ENCODE data around the gene TCF7L1. TPM values are rescaled to one million over a fixed set of nuclear protein-coding genes. Genes with fewer than 3 reads are reported as not detected.

Gene TCF7L1
- total and polyA plus RNA-seq, 2 donors (not counting 3 experiments of a cell fraction or from before 2014, with no cell fraction given): 9.6 to 17.4 TPM

DNA sequence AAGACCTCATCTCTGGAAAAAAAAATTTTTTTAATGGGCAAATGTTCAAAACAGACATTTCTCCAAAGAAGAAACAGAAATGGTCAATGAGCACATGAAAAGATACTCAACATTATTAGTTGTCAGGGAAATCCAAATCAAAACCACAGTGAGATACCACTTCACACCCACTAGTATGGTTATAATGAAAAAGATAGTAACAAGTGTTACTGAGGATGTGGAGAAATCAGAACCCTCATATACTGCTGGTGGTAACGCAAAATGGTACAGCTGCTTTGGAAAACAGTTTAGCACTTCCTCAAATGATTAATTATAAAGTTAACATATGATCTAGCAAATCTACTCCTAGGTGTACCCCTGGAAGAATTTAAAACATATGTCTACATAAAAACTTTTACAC lies 29.0 kb upstream of the TCF7L1 start:
- no peaks in the 10 kb centered on the region for H3K79me2 ChIP-seq (ENCODE audit: control insufficient read depth, insufficient read depth, low read length)
- H3K27ac ChIP-seq (ENCODE audit: insufficient read depth, low read depth, low read length): no peak overlapping the region
- no peaks in the 10 kb centered on the region for H3K36me3 ChIP-seq (ENCODE audit: control insufficient read depth in 2 of 2, extremely low read depth in 1 of 2, insufficient read depth in 2 of 2, low read length in 2 of 2)
- no peaks in the 10 kb centered on the region for H3K27me3 ChIP-seq (ENCODE audit: control insufficient read depth in 2 of 2, insufficient read depth in 2 of 2, low read length in 2 of 2)
- no peaks in the 10 kb centered on the region for H3K9me1 ChIP-seq (replicated peaks; ENCODE audit: control insufficient read depth, extremely low read depth, insufficient read depth, low read length)
- dilution Hi-C loops (cut with MboI; ENCODE audit: extremely low pct_ligation_motif_present, low sequenced_read_pairs): no loop called here
- ChIA-PET POLR2A (no interaction called here), CTCF (no interaction called here)
- no peak for TF ChIP-seq MAX (IDR thresholded peaks at IDR 0.05; ENCODE audit: insufficient read depth, insufficient read length)
- TF ChIP-seq GATA2 (IDR thresholded peaks at IDR 0.05; ENCODE audit: insufficient read depth, insufficient read length, low read depth, low read length): no peak
- no peak overlapping the region for H3K4me3 ChIP-seq (replicated peaks in 1 of 3; ENCODE audit: insufficient read depth in 1 of 3, low read depth in 1 of 3, low read length in 3 of 3)
- FAIRE-seq (no peak), DNase-seq (ENCODE audit: low read depth, low spot score) (no peak)
- no peak overlapping the region for H3K4me2 ChIP-seq (ENCODE audit: insufficient read depth, low read length)
- no peaks in the 10 kb centered on the region for H3K4me1 ChIP-seq (ENCODE audit: control insufficient read depth, extremely low read depth, insufficient read depth, low read length)
- no peak overlapping the region for H2AFZ ChIP-seq (ENCODE audit: low read depth, low read length)
- no peaks in the 10 kb centered on the region for H3K9me3 ChIP-seq (replicated peaks; ENCODE audit: control insufficient read depth, insufficient read depth, low read length)
- no TSS peak for BruUV-seq (replicated peaks)
- H4K20me1 ChIP-seq (replicated peaks; ENCODE audit: control insufficient read depth, extremely low read depth, insufficient read depth, low read length): no peaks in the 10 kb centered on the region
- intact Hi-C loops (cut with micrococcal nuclease): no loop called here
- H3K9ac ChIP-seq (replicated peaks; ENCODE audit: extremely low read depth, insufficient read depth, low read length): no peak overlapping the region

DNA sequence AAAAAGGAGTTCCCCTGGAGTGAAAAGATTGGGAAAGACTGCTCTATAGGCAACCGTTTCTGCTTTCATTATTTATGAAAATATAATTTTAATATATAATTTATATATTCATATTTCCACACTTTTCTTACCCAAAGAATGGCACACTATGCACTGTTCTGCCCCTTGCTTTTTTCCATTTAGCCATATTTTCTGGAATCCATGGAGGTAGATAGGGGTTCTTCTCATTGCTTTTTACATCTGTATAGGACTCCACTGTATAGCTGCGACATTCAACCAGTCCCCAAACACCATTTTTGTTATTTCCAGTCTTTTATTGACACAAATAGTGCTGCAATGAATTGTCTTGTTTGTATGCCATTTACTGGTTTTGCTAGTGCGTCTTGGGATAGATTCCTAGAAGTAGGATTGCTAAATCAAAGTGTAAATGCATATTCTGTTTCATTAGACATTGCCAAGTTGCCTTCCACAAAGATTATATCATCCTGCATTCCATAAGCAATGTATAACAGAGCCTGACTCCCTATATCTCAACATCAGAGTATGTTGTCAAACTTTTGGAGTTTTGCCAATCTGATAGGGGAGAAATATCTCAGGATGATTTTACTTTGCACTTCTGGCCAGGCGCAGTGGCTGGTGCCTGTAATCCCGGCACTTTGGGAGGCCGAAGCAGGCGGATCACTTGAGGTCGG lies 26.6 kb upstream of the TCF7L1 start:
- no peaks in the 10 kb centered on the region for H3K79me2 ChIP-seq (ENCODE audit: control insufficient read depth, insufficient read depth, low read length)
- FAIRE-seq: no peak
- CTCF ChIA-PET: interaction anchor here (0.7 kb wide), 1 partner anchor 326 kb away, joined by 3 read pairs; no protein-coding TSS in a partner anchor
- TF ChIP-seq GATA2 (IDR thresholded peaks at IDR 0.05; ENCODE audit: insufficient read depth, insufficient read length, low read depth, low read length): peak; percentile 32
- no peak for TF ChIP-seq FOS (IDR thresholded peaks at IDR 0.05; ENCODE audit: borderline replicate concordance, insufficient read depth, low read length)
- no peak for TF ChIP-seq POLR2AphosphoS5 (IDR thresholded peaks at IDR 0.05; ENCODE audit: insufficient read depth, low read depth, low read length)
- H3K27ac ChIP-seq (ENCODE audit: insufficient read depth, low read depth, low read length): no peak overlapping the region
- H2AFZ ChIP-seq (ENCODE audit: low read depth, low read length): no peak overlapping the region
- no peak overlapping the region for H3K9ac ChIP-seq (replicated peaks; ENCODE audit: extremely low read depth, insufficient read depth, low read length)
- dilution Hi-C loops (cut with MboI; ENCODE audit: extremely low pct_ligation_motif_present, low sequenced_read_pairs): no loop called here
- no peak overlapping the region for H3K4me2 ChIP-seq (ENCODE audit: insufficient read depth, low read length)
- no peaks in the 10 kb centered on the region for H3K27me3 ChIP-seq (ENCODE audit: control insufficient read depth in 2 of 2, insufficient read depth in 2 of 2, low read length in 2 of 2)
- H3K9me1 ChIP-seq (replicated peaks; ENCODE audit: control insufficient read depth, extremely low read depth, insufficient read depth, low read length): no peaks in the 10 kb centered on the region
- no peaks in the 10 kb centered on the region for H3K36me3 ChIP-seq (ENCODE audit: control insufficient read depth in 2 of 2, extremely low read depth in 1 of 2, insufficient read depth in 2 of 2, low read length in 2 of 2)
- H3K4me3 ChIP-seq (replicated peaks in 1 of 3; ENCODE audit: insufficient read depth in 1 of 3, low read depth in 1 of 3, low read length in 3 of 3): no peak overlapping the region
- no peaks in the 10 kb centered on the region for H4K20me1 ChIP-seq (replicated peaks; ENCODE audit: control insufficient read depth, extremely low read depth, insufficient read depth, low read length)
- peak; percentile 4 for DNase-seq (ENCODE audit: low read depth, low spot score)
- no peaks in the 10 kb centered on the region for H3K4me1 ChIP-seq (ENCODE audit: control insufficient read depth, extremely low read depth, insufficient read depth, low read length)
- BruUV-seq (replicated peaks): no TSS peak
- intact Hi-C loops (cut with micrococcal nuclease): no loop called here
- H3K9me3 ChIP-seq (replicated peaks; ENCODE audit: control insufficient read depth, insufficient read depth, low read length): no peaks in the 10 kb centered on the region
- POLR2A ChIA-PET: no interaction called here

All from endothelial cell of umbilical vein (primary cell).